Neural progenitor cell (in vitro differentiated cells): Measurements from ENCODE around the gene PPP1R14B. TPM values are rescaled to one million over a fixed set of nuclear protein-coding genes. Genes with fewer than 3 reads are reported as not detected.
"Not testable (repeated sequence)": the region's sequence is repeated elsewhere in the genome, so short reads cannot be mapped to it uniquely, and the experiment has no call there.

Source experiments
- DNase-seq: peaks from one replicate; pipeline ENCODE4 v3.0.0-alpha.2; 2016; ENCODE audit warnings: low spot score
- H2AFZ ChIP-seq: fragments of 200-600 bp; sonication (generic); replicated peaks from 2 replicates; pipeline ENCODE4 v1.6.1; 2016; ENCODE audit warnings: antibody characterized with exemption
- H3F3A ChIP-seq: fragments of 200-600 bp; sonication (generic); 2 replicates; pipeline ENCODE4 v1.6.1; 2016; ENCODE audit warnings: antibody characterized with exemption, low read depth
- H3K27ac ChIP-seq: fragments of 200-600 bp; sonication (generic); 2 replicates; pipeline ENCODE4 v1.5.1; 2016; ENCODE audit warnings: mild to moderate bottlenecking
- H3K27me3 ChIP-seq: fragments of 200-600 bp; sonication (generic); 2 replicates; pipeline ENCODE4 v1.6.1; 2016; ENCODE audit warnings: mild to moderate bottlenecking, moderate library complexity
- H3K36me3 ChIP-seq: fragments of 200-600 bp; sonication (generic); 2 replicates; pipeline ENCODE4 v1.5.1; 2016
- H3K4me1 ChIP-seq: fragments of 200-600 bp; sonication (generic); 2 replicates; pipeline ENCODE4 v1.6.1; 2016; ENCODE audit warnings: mixed run types
- H3K4me2 ChIP-seq: fragments of 200-600 bp; sonication (generic); 2 replicates; pipeline ENCODE4 v1.6.1; 2016
- H3K4me3 ChIP-seq: fragments of 200-600 bp; sonication (generic); 2 replicates; pipeline ENCODE4 v1.5.1; 2016
- H3K79me2 ChIP-seq: fragments of 200-600 bp; sonication (generic); 2 replicates; pipeline ENCODE4 v1.6.1; 2016; ENCODE audit warnings: low read depth
- H3K9ac ChIP-seq: fragments of 200-600 bp; sonication (generic); 2 replicates; pipeline ENCODE4 v1.6.1; 2016
- H3K9me3 ChIP-seq: fragments of 200-600 bp; sonication (generic); 2 replicates; pipeline ENCODE4 v1.5.1; 2016; ENCODE audit warnings: low read depth
- H4K20me1 ChIP-seq: fragments of 200-600 bp; sonication (generic); 2 replicates; pipeline ENCODE4 v1.6.1; 2016; ENCODE audit warnings: low read depth
- H3K27ac Mint-ChIP-seq: 3 replicates; pipeline ENCODE4 v1.8.0; 2021; ENCODE audit warnings: mixed read lengths
- H3K27me3 Mint-ChIP-seq: 2 replicates; pipeline ENCODE4 v1.8.0; 2022; ENCODE audit warnings: low read depth, mild to moderate bottlenecking, inconsistent platforms, moderate library complexity, mixed read lengths; ENCODE audit not compliant: insufficient read depth
- H3K36me3 Mint-ChIP-seq: 3 replicates; pipeline ENCODE4 v1.8.0; 2021; ENCODE audit warnings: mixed read lengths
- H3K4me1 Mint-ChIP-seq: 3 replicates; pipeline ENCODE4 v1.8.0; 2021; ENCODE audit warnings: mixed read lengths
- H3K4me3 Mint-ChIP-seq: 3 replicates; pipeline ENCODE4 v1.8.0; 2021; ENCODE audit warnings: mild to moderate bottlenecking, moderate library complexity, mixed read lengths
- H3K9me3 Mint-ChIP-seq: 3 replicates; pipeline ENCODE4 v1.8.0; 2020; ENCODE audit warnings: mixed read lengths
- EZH2 ChIP-seq: fragments of 200-600 bp; sonication (generic); IDR thresholded peaks from 2 replicates; pipeline ENCODE4 v1.6.1; 2017; ENCODE audit warnings: antibody characterized with exemption, mild to moderate bottlenecking, moderate library complexity
- EZH2phosphoT487 ChIP-seq: fragments of 200-600 bp; sonication (generic); IDR thresholded peaks from 2 replicates; pipeline ENCODE4 v1.6.1; 2017; ENCODE audit warnings: antibody characterized with exemption
- total RNA-seq: library from RNA; depleted of rRNA; stranded (reverse); fragments of >200 nt; gene quantifications from 2 replicates; pipeline ENCODE4 v1.2.3, GENCODE V29; 2015; ENCODE audit warnings: low replicate concordance
- TF ChIP-seq, protein P1 (sequence below): fragments of 200-600 bp; sonication (generic); IDR thresholded peaks from 2 replicates; pipeline ENCODE4 v1.5.1; 2017; ENCODE audit warnings: antibody characterized with exemption, mild to moderate bottlenecking

The PPP1R14B gene
- total RNA-seq, 1 donor from 2014 or later: 107 TPM

DNA sequence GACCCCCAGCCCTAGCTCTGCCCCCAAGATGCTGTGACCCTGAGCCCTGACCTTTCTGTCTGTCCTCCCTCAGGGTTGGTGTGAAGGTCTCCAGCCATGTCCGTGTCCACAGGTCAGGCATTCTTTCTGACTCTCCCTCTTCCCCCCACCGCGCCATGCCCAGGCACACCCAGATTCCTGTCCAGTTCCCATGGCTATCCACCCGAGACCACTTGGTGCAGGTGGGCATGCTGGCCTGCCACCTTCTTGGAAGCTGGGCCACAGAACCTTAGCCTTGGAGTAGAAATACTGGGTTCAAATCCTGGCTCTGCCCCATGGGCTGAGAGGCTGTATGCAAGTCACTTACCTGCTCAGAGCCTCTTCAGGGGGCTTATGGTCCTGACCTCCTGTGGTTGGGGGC, 2.3 kb upstream of the PPP1R14B start:
- H3F3A ChIP-seq: peaks cover 49% of the 10 kb centered on the region
- H3K4me2 ChIP-seq: no peak overlapping the region
- H3K27ac ChIP-seq: no peak overlapping the region
- H3K9me3 Mint-ChIP-seq: no peaks in the 10 kb centered on the region
- TF ChIP-seq, protein P1, sequence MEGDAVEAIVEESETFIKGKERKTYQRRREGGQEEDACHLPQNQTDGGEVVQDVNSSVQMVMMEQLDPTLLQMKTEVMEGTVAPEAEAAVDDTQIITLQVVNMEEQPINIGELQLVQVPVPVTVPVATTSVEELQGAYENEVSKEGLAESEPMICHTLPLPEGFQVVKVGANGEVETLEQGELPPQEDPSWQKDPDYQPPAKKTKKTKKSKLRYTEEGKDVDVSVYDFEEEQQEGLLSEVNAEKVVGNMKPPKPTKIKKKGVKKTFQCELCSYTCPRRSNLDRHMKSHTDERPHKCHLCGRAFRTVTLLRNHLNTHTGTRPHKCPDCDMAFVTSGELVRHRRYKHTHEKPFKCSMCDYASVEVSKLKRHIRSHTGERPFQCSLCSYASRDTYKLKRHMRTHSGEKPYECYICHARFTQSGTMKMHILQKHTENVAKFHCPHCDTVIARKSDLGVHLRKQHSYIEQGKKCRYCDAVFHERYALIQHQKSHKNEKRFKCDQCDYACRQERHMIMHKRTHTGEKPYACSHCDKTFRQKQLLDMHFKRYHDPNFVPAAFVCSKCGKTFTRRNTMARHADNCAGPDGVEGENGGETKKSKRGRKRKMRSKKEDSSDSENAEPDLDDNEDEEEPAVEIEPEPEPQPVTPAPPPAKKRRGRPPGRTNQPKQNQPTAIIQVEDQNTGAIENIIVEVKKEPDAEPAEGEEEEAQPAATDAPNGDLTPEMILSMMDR: no peak
- no peak for TF ChIP-seq EZH2phosphoT487
- no peak for TF ChIP-seq EZH2
- no peak overlapping the region for H3K9ac ChIP-seq
- H2AFZ ChIP-seq: no peak overlapping the region
- peaks cover 29% of the 10 kb centered on the region for H4K20me1 ChIP-seq
- peaks cover 3% of the 10 kb centered on the region for H3K36me3 Mint-ChIP-seq
- H3K79me2 ChIP-seq: peaks cover 25% of the 10 kb centered on the region
- peaks cover 15% of the 10 kb centered on the region for H3K27me3 Mint-ChIP-seq
- no peaks in the 10 kb centered on the region for H3K9me3 ChIP-seq
- DNase-seq: no peak
- H3K27ac Mint-ChIP-seq: no peak overlapping the region
- H3K4me1 Mint-ChIP-seq: peaks cover 45% of the 10 kb centered on the region
- peaks cover 6% of the 10 kb centered on the region for H3K27me3 ChIP-seq
- no peak overlapping the region for H3K4me3 ChIP-seq
- H3K36me3 ChIP-seq: no peaks in the 10 kb centered on the region
- peaks cover 41% of the 10 kb centered on the region for H3K4me1 ChIP-seq
- H3K4me3 Mint-ChIP-seq: no peak overlapping the region

- peak overlapping the region; percentile 85 for H3K4me3 Mint-ChIP-seq
- no peak overlapping the region for H3K27ac ChIP-seq
Measured at GRCh38 chr11:64248578-64248977, 1.8 kb upstream of the PPP1R14B start.

DNA sequence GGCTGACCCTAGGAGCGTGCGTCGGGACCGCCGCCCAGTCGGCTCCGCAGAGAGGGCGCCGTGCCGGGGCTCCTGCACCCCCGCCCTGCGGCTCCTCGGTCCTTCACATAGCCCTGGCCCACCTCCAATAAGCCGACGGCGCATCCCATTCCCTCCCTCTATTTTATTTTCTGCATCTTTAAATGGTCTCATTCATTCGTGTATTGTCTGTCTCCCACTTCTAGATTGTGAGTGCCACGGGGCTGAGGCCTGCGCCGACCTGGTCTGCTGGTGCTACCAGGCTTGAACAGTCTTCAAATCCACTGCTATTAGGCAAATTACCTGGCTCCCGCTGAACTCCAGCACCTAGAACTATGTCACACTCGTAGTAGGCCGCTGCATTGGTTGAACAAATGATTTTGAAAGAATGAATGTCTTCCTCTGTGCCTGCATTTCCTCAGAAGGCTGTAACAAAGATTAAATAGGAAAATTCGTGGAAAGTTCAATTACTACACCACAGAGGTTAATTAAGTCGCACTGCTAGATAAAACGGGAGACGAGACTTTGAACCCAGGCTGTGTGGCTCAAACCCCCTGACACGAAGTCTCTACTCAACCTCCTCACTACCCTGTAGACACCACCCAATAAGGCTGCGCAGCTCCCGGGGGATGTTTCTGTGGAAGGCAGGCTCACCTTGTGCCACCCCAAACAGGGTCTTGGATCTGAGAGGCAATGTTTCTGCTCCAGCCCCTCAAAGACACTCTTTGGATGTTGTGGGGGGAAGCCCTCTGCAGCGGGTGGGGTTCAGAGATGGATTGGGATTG, 1.2 kb upstream of the PPP1R14B start:
- Histone ChIP-seq H3K4me3 (peak overlapping the region; percentile 71), H3K27ac (no peak overlapping the region), H2AFZ (peak overlapping the region; percentile 52), H3K79me2 (peaks cover 25% of the 10 kb centered on the region), H3F3A (peaks cover 52% of the 10 kb centered on the region), H3K9me3 (no peaks in the 10 kb centered on the region), H3K4me2 (peak overlapping the region; percentile 88), H3K36me3 (no peaks in the 10 kb centered on the region), H3K4me1 (peaks cover 41% of the 10 kb centered on the region), H4K20me1 (peaks cover 22% of the 10 kb centered on the region), H3K9ac (no peak overlapping the region), H3K27me3 (peaks cover 6% of the 10 kb centered on the region)
- Mint-ChIP-seq H3K9me3 (no peaks in the 10 kb centered on the region), H3K36me3 (peaks cover 2% of the 10 kb centered on the region), H3K4me1 (peaks cover 45% of the 10 kb centered on the region), H3K27ac (peak overlapping the region; percentile 80), H3K4me3 (peak overlapping the region; percentile 85), H3K27me3 (peaks cover 13% of the 10 kb centered on the region)
- TF ChIP-seq EZH2 (no peak), EZH2phosphoT487 (no peak)
- TF ChIP-seq, protein P1: no peak
- no peak for DNase-seq

More at GRCh38 chr11:64248578-64248977, 1.8 kb upstream of the PPP1R14B start:
- no peak overlapping the region for H2AFZ ChIP-seq
- Mint-ChIP-seq H3K36me3 (no peaks in the 10 kb centered on the region), H3K27ac (no peak overlapping the region), H3K4me1 (peaks cover 43% of the 10 kb centered on the region), H3K9me3 (no peaks in the 10 kb centered on the region), H3K27me3 (peaks cover 15% of the 10 kb centered on the region)
- TF ChIP-seq, protein P1: no peak
- no peak for TF ChIP-seq EZH2phosphoT487
- TF ChIP-seq EZH2: no peak
- H3K36me3 ChIP-seq: no peaks in the 10 kb centered on the region
- peaks cover 41% of the 10 kb centered on the region for H3K4me1 ChIP-seq
- H3K27me3 ChIP-seq: peaks cover 6% of the 10 kb centered on the region
- H4K20me1 ChIP-seq: peaks cover 25% of the 10 kb centered on the region
- H3K79me2 ChIP-seq: peaks cover 25% of the 10 kb centered on the region
- H3K4me3 ChIP-seq: no peak overlapping the region
- peak overlapping the region; percentile 88 for H3K4me2 ChIP-seq
- peaks cover 53% of the 10 kb centered on the region for H3F3A ChIP-seq
- peak; percentile 54 for DNase-seq
- no peak overlapping the region for H3K9ac ChIP-seq
- no peaks in the 10 kb centered on the region for H3K9me3 ChIP-seq

DNA sequence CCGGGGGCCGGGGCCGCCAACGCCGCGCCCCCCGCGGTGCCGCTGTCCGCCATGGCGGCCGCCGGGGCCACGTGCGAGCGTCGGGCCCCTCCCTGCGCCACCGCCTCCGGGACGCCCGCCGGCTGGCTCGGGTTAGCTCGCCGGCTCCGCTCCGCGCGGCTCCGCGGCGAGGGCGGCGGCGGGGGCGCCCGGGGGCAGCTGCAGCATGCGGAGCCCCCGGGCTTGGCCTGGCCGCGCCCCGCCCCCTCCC, 197 bp downstream of the PPP1R14B start:
- Histone ChIP-seq H3K4me1 (peaks cover 34% of the 10 kb centered on the region), H4K20me1 (peaks cover 22% of the 10 kb centered on the region), H3K79me2 (peaks cover 26% of the 10 kb centered on the region), H3K4me3 (peak overlapping the region; percentile 65), H3K4me2 (peak overlapping the region; percentile 82), H3F3A (peaks cover 50% of the 10 kb centered on the region)
- H3K4me1 Mint-ChIP-seq: peaks cover 45% of the 10 kb centered on the region
- peak overlapping the region; percentile 94 for H3K4me3 Mint-ChIP-seq
- not testable (repeated sequence) for H3K36me3 ChIP-seq, H3K27me3 ChIP-seq, H3K27me3 Mint-ChIP-seq, H3K36me3 Mint-ChIP-seq, H3K9ac ChIP-seq, H3K9me3 Mint-ChIP-seq, H3K27ac ChIP-seq, H3K9me3 ChIP-seq, H2AFZ ChIP-seq, DNase-seq, H3K27ac Mint-ChIP-seq
